Measurements from ENCODE around the gene SLC15A1.
"Not testable (repeated sequence)": the region's sequence is repeated elsewhere in the genome, so short reads cannot be mapped to it uniquely, and the experiment has no call there.

The SLC15A1 gene

DNA sequence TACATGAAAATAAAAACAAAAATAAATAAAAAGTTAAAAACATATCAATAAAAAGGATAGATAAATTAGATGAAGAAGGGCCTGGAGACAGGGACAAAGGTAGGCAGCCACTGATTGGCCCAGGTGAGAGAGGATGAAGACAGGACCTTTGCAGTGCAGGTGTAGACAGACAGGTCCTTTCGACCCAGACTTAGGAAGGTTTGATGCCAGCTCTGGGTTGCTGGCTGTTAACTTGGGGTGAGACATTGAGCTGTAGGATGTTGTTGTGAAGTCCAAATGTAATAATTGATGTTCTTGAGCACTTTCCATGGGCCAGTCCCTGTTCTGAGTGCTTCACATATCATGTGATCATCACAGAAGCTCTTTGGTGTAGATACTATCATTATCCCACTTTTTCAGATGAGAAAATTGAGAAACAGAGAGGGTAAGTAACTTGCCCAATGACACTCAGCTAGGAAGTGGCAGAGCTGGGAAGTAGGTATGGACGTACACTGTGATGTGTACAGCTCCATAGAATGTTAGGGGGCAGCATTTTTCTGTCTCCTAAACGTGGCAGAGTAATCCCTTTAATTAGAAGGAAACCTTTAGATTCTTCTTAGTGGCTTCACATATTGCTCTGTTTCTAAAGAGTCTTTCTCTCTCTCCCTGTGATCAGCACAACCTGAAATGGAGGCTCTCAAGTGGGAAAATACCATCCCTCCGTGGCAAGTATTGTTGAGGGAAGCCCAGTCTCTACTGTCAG is 99.6 kb downstream of the SLC15A1 start:
- no peak for DNase-seq

DNA sequence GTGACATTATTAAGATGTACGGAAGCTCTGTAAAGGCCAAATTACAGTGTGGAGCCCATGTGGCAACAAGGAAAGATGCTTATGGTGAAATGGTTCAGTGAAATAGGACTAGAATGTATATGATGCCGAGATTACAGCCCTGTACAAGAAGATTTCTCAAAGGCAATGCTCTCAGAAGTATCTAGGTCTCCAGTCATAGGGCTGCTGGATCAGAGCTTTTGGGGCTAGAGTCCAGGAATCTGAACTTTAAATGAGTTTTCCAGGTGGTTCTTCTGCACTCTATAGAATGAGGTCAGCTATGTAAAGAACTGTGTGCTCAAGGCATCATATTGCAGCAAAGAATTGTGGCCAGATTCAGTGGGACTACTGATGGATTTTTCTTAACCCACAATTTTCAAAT is 100.2 kb downstream of the SLC15A1 start:
- DNase-seq: no peak

- DNase-seq: no peak
These were observed 100.7 kb downstream of the SLC15A1 start for GRCh38 chr13:98651744-98652143.

- DNase-seq: no peak
These were observed 101.9 kb downstream of the SLC15A1 start for GRCh38 chr13:98650396-98651107.

GRCh38 chr13:98649861-98650260 is 102.6 kb downstream of the SLC15A1 start:
- DNase-seq: no peak

- no peak for DNase-seq
These were observed 103.8 kb downstream of the SLC15A1 start for GRCh38 chr13:98648686-98649085.

- DNase-seq: no peak
These were observed 104.3 kb downstream of the SLC15A1 start for GRCh38 chr13:98648141-98648540.

GRCh38 chr13:98647121-98647520 is 105.4 kb downstream of the SLC15A1 start:
- no peak for DNase-seq

DNA sequence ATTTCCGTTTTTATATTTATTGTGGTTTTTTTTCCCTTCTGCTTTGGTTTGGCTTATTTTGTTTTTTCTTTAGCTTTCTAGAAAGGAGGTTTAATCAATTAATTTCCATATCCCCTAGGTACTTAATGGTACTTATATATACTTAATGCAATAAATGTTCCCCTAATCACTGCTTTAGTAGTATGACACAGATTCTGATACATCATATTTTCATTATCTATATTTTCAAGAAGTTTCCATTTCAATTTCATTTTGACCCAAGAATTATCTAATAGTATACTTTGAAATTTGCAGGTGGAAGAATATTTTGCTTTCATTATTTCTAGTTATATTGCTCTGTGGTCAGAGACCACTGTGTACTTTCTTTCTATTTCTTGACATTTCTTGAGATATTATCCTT is 109.0 kb downstream of the SLC15A1 start:
- DNase-seq: no peak

DNA sequence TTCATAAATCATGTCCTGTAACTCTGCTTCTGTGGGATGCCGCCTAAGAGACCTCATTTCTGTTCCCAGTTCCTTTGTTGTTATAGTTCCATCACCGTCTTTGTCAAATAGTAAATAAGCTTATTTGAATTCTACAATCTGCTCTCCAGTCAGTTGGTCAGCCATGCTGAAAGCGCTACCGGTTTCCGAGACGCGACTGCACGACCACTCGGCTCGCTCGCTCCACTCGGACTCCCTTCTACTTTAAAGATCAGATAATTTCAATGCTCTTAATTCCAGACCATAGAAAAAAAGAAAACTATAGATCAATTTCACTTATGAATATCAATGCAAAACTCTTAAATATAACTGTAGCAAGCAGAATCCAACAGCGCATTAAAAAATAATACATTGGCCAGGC is 111.4 kb downstream of the SLC15A1 start:
- DNase-seq: no peak

DNA sequence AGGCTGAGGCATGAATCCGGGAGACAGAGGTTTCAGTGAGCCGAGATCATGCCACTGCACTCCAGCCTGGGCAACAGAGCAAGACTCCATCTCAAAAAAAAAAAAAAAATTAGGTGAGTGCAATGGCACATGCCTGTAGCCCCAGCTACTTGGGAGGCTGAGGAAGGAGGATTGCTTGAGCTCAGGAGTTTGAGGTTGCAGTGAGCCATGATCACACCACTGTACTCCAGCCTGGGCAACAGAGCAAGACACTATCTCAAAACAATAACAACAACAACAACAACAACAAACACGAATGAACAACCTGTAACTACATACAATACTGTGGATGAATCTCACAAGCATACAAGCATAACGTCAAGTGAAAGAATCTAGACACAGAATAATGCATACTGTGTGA is 112.7 kb downstream of the SLC15A1 start:
- not testable (repeated sequence) for DNase-seq

- DNase-seq: not testable (repeated sequence)
These were observed 114.1 kb downstream of the SLC15A1 start for GRCh38 chr13:98638352-98638751.
